HUES64 (cell line): ENCODE results near the gene UGT3A1.

Source experiments
- H3K27ac ChIP-seq: 2 replicates; pipeline ENCODE4 v1.7.0; 2013; ENCODE audit warnings: low read depth, low read length, inconsistent platforms
- H3K27me3 ChIP-seq: 2 replicates; pipeline ENCODE4 v1.6.1; 2013; ENCODE audit warnings: mild to moderate bottlenecking, low read length; ENCODE audit not compliant: insufficient read depth
- H3K36me3 ChIP-seq: 2 replicates; pipeline ENCODE4 v1.6.1; 2013; ENCODE audit warnings: mild to moderate bottlenecking, low read length; ENCODE audit not compliant: insufficient read depth
- H3K4me1 ChIP-seq: 2 replicates; pipeline ENCODE4 v1.6.1; 2013; ENCODE audit warnings: mild to moderate bottlenecking, low read length, moderate library complexity; ENCODE audit not compliant: insufficient read depth
- H3K4me3 ChIP-seq: 2 replicates; pipeline ENCODE4 v1.5.1; 2013; ENCODE audit warnings: mild to moderate bottlenecking, low read length, moderate library complexity
- H3K9ac ChIP-seq: 2 replicates; pipeline ENCODE4 v1.6.1; 2013; ENCODE audit warnings: mild to moderate bottlenecking, low read depth, low read length
- H3K9me3 ChIP-seq: 2 replicates; pipeline ENCODE4 v1.6.1; 2013; ENCODE audit warnings: low read depth, low read length; ENCODE audit not compliant: insufficient read depth
- WGBS: fragments of 150-250, 120-280 bp; methylation state at CpG from one replicate; pipeline ENCODE4 v1.1.7; 2013; ENCODE audit warnings: missing lambda C conversion rate; 5-methylcytosine and 5-hydroxymethylcytosine counted together

Gene UGT3A1

DNA sequence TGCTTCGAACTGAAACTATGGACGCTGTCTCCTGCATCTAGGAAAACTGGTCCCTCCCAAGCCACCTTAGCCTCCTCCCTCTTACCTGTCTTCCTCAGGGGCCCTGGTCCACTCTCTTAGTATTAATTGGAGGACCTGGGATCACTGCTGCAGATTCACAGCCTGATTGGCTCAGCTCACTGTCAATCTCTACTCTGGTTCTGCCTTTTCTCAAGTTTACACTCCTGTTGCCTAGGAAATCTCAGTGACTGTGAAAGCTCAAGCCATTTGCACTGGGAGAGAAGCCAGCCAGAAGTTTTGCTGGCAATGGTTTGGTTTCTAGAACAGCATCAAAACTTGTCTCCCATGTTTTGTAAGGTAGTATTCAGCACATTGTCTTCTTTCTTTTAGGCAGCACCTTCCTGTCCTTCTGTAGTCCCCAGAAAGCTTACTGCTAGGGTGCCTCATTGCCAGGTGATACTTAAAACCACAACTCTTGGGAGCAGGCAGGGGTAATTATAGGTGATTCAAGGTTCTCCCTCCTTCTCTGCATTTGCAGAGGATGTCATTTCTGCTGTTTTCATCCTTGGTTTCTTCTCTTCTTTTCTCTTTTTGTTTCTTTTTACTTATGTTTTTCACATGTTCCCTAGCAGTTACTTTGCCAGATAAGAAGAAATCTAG, 52.5 kb downstream of the UGT3A1 start, which contains the start of gene CAPSL:
Gene CAPSL, minus strand, starts transcription at position 55 of the 660 bp plus-strand sequence. CDS start 17,502 bp downstream, outside the sequence.
- Histone ChIP-seq H3K4me3 (no peak within 1 kb of the TSS), H3K27me3 (0 out of 2 replicates have a peak, but pooled peaks cover 3% of the 10 kb centered on the region), H3K4me1 (no peaks in the 10 kb centered on the region), H3K27ac (no peak within 1 kb of the TSS), H3K9ac (no peak within 1 kb of the TSS), H3K9me3 (no peaks in the 10 kb centered on the region), H3K36me3 (no peaks in the 10 kb centered on the region)
- 66% methylated on average over 2 of the region's 2 CpGs for WGBS

DNA sequence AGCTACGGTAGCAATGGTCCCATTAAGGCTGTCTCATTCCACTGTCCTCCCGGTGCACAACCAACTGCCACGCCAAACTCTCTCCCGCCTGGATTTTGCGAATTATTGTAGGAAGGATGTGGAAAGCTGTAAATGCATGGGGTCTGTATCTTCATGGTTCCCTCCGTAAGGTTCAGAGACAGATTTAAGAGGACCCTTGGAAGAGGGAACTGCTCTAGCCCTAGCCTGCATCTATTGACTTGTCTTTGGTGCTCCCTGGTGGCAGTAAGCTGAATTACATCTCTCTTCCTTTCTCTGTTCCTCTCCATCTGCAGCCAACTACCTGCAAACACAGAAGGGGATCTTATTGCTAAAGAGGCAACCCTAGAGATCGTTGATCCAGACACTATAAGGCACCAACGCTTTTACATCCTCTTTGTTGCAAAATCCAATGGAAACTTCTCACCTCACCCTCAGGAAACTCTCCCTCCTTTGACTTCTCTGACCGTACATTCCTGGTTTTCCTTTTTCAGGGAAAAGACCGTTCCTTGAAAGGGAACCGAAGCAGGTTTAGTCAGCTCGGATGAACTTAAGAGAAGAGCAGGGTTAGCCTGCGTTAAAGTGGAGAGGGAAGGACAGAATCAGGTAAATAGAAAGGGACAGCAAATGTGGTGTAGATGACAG, 64.7 kb downstream of the UGT3A1 start:
- Histone ChIP-seq H3K27ac (no peak overlapping the region), H3K4me1 (no peaks in the 10 kb centered on the region; the same call in 1 of the 2 replicates), H3K27me3 (peaks cover 49% of the 10 kb centered on the region), H3K9me3 (no peaks in the 10 kb centered on the region), H3K36me3 (no peaks in the 10 kb centered on the region), H3K9ac (no peak overlapping the region), H3K4me3 (no peak overlapping the region)
- WGBS, result 58% methylated on average over 13 of the region's 13 CpGs

DNA sequence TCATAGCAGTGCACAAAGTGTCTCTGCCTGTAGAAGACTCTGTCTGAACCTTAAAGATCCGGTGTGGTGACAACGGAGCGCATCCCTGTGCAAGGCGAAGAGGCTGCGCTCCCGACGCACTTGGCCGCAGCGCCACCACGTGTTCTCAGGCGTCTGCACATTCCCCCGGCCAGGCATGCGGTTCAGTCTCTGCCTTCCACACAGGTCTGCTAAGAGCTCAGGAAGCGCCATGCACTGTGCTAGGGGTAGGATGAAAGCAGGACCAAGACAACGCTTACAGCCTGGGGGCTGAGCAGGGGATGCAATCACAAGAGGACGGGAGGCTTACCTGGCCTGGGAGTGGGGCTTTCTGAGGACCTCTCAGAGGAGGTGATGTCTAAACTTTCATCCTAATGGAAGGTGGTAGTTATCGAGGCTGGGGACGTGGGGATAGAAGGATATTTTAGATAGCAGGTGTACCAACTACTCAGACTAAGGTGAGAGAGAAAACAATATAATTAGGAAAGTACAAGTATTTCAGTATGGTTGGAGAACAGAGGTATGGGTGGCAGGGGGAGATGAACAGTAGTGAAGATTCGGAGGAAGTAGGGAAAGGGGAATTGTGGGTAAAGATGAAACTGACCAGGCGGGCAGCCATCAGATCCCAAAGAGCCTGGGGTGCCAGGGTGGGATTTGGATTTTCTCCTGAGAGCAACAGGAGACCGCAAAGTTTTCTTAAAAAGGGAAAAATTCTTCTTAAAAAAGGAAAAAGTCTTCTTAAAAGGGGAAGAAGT, 66.1 kb downstream of the UGT3A1 start:
- H3K36me3 ChIP-seq, result no peaks in the 10 kb centered on the region
- no peak overlapping the region for H3K4me3 ChIP-seq
- H3K9me3 ChIP-seq, result no peaks in the 10 kb centered on the region
- H3K4me1 ChIP-seq, result no peaks in the 10 kb centered on the region; the same call in 1 of the 2 replicates
- H3K27ac ChIP-seq, result no peak overlapping the region
- H3K9ac ChIP-seq, result no peak overlapping the region
- WGBS, result 24% methylated on average over 21 of the region's 21 CpGs
- H3K27me3 ChIP-seq, result peaks cover 51% of the 10 kb centered on the region

DNA sequence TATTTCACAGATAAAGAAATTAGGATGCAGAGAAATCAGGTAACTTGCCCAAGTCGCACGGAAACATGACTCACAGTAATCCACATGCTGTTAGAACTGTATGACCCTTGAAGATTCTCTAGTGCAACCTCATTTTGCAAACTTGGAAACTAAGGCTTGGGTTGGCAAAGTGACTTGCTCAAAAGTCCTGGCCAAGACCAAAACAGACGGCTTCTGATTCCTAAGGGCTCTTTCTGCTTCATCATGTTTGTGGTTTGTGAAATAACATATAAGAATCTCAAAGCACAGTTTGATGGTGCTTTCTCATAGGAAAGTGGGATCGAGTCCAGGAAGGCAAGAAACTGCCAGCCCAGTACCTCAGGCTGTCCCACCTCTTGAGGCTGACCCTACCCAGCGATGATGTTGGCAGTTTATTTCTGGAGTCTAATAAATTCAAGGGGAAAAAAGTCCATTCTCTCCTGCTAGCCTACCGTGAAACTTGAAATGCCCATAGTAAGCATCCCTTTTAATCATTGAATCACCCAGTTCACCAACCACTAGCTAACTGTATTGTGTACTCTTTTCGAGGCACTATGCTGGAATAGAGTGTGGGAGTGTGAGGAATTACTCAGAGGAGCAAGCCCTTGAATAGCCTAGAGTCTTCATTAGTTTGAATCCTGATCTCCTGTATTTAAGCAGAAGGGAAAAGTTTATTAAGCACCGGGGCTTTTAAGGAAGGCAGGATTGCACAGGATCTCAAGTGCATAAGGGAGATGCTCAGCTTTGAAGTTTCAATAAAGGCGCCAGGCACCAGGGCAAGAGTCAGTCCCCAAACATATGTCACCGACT, 66.9 kb downstream of the UGT3A1 start:
- H3K36me3 ChIP-seq, result no peaks in the 10 kb centered on the region
- no peaks in the 10 kb centered on the region for H3K9me3 ChIP-seq
- H3K27ac ChIP-seq, result no peak overlapping the region
- H3K27me3 ChIP-seq, result peaks cover 51% of the 10 kb centered on the region
- H3K9ac ChIP-seq, result no peak overlapping the region
- H3K4me3 ChIP-seq, result no peak overlapping the region
- no peaks in the 10 kb centered on the region; the same call in 1 of the 2 replicates for H3K4me1 ChIP-seq
- WGBS, result 77% methylated on average over 10 of the region's 10 CpGs

DNA sequence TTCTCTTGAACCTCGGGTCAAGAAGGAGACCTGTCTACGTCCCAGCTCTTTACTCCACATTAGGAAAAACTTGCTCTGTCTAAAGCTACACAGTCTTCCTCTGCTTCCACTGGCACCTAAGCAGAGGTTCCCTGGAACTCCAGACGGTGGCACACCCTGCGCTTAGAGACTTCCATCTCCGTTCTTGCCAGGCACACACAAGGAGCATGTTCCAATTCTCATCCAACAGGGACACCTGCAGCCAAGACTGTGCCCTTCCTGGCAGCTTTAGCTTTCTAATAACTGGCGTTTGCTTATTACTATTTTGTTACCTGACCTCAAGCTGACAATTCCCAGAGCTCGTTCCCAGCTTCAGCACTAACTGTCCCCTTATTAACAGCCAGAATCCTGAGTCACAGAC, 68.7 kb downstream of the UGT3A1 start:
- no peak overlapping the region for H3K4me3 ChIP-seq
- H3K4me1 ChIP-seq, result no peaks in the 10 kb centered on the region; the same call in 1 of the 2 replicates
- H3K9ac ChIP-seq, result no peak overlapping the region
- WGBS, result 83% methylated on average over 7 of the region's 7 CpGs
- no peaks in the 10 kb centered on the region for H3K36me3 ChIP-seq
- H3K9me3 ChIP-seq, result no peaks in the 10 kb centered on the region
- no peak overlapping the region for H3K27ac ChIP-seq
- H3K27me3 ChIP-seq, result peaks cover 41% of the 10 kb centered on the region

DNA sequence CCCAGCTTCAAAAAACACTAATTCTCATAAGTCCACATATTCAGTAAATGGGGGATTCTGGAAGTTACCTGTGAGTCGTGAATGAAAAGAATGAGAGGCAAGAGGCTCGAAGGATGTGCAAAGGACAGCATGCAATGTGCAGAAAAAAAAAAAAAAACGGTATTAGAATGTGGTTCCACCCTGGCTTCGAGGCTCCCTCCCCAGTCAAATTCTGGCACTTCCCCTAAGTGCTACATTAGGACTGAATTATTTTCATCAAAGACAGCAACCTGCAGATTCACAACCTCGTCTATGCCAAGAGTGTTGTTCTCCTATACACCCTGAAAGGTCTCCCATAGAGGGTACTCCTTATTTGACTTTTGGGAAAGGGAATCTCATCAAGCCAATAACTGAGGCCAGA, 69.3 kb downstream of the UGT3A1 start:
- Histone ChIP-seq H3K4me3 (no peak overlapping the region), H3K36me3 (no peaks in the 10 kb centered on the region), H3K4me1 (no peaks in the 10 kb centered on the region; the same call in 1 of the 2 replicates), H3K9me3 (no peaks in the 10 kb centered on the region), H3K27me3 (peaks cover 40% of the 10 kb centered on the region), H3K27ac (no peak overlapping the region), H3K9ac (no peak overlapping the region)
- WGBS, result 92% methylated on average over 5 of the region's 5 CpGs

DNA sequence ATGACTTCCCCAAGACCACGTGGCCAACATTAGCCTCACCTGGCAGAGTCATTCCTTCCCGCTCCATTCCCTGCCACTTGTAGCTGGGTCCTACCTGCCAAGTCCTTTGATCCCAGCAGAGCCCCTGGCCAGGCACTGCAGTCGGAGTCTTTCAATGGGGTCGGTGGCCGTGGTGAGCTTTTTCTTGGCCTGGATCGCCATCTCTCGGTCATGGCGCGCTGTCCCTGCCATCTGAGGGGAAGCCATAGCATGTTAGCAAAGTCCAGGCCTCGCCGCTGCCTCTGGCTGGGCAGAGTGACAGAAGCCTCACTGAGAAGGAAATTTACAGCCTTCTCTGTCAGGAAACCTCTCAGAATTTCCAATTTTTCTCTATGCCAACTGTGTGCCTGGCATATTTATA, 70.3 kb downstream of the UGT3A1 start:
- Histone ChIP-seq H3K27ac (no peak overlapping the region), H3K9me3 (no peaks in the 10 kb centered on the region), H3K9ac (no peak overlapping the region), H3K4me1 (no peaks in the 10 kb centered on the region; the same call in 1 of the 2 replicates), H3K36me3 (no peaks in the 10 kb centered on the region), H3K4me3 (no peak overlapping the region), H3K27me3 (peaks cover 40% of the 10 kb centered on the region)
- 72% methylated on average over 11 of the region's 11 CpGs for WGBS

DNA sequence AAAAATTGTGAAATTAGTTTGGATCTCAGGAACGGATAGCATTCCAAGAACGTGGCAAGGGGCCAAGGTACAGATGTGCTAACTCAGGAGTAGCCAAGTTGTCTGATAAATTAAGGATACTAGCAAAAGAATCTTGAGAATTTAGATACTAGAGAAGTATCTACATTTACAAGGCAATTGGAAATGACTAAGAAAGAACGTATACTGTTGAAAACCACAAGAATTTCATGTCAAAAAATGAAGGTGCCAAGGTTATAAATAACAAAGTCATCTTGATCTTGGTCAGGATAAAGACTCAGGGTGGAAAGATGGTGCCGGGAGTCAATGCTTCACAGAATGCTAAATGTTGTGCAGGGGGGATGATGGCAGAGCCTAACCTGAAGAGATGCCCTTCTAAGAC, 72.0 kb downstream of the UGT3A1 start:
- Histone ChIP-seq H3K9ac (no peak overlapping the region), H3K27me3 (peaks cover 24% of the 10 kb centered on the region), H3K36me3 (no peaks in the 10 kb centered on the region), H3K4me3 (no peak overlapping the region), H3K4me1 (no peaks in the 10 kb centered on the region), H3K27ac (no peak overlapping the region), H3K9me3 (no peaks in the 10 kb centered on the region)
- WGBS, result 78% methylated on average over 4 of the region's 4 CpGs

DNA sequence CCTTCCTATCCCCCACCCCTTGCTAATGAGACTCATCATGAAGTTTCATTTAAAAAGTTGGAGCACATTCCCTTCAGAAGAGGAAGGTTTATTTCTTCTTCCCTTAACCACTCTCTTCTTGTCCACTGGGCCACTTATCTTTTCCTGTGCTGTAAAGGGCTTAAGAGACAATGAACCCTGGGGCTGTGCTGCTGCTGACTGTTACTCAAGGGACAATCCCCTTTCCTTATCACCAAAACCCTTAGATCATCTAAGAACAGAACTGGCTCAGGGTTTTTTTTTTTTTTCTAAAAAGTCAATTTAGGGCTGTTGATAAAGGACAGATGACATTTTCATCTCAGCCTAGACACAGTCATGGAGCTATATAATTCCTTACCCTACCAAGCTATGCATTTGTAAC, 82.4 kb downstream of the UGT3A1 start:
- Histone ChIP-seq H3K4me1 (peaks cover 9% of the 10 kb centered on the region; the same call in 1 of the 2 replicates), H3K4me3 (no peak overlapping the region), H3K27ac (no peak overlapping the region), H3K9me3 (peaks cover 19% of the 10 kb centered on the region), H3K36me3 (no peaks in the 10 kb centered on the region), H3K27me3 (no peaks in the 10 kb centered on the region), H3K9ac (no peak overlapping the region)

DNA sequence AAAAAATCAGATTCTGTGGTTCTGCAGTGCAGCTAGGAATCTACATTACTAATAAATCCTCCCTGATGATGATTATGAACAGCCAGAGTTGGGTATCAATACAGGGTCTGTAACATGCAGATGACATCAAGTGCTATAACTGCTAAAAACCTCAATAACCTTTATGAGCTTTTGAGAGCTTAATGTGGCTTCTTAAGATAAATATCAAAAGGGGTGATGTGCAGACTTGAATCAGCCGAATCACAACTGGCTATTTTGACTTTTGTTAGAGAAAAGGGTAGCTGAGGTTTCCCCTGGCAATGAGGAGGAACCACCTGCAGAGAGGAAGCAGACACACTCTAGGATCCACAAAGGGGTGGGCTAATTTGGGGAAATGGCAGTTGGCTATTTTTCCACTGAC, 83.0 kb downstream of the UGT3A1 start:
- WGBS, result 59% methylated on average over 1 of the region's 1 CpG
- H3K4me3 ChIP-seq, result no peak overlapping the region

More for the DNA sequence above, 83.0 kb downstream of the UGT3A1 start:
- Histone ChIP-seq H3K9ac (no peak overlapping the region), H3K9me3 (peaks cover 19% of the 10 kb centered on the region), H3K27ac (no peak overlapping the region), H3K4me1 (peaks cover 9% of the 10 kb centered on the region; the same call in 1 of the 2 replicates), H3K36me3 (no peaks in the 10 kb centered on the region), H3K27me3 (no peaks in the 10 kb centered on the region)
